HEK293T (cell line): ENCODE measurements around the gene VTI1A.

Source experiments
- ARNT ChIP-seq: fragments of 450-650 bp; IDR thresholded peaks from 2 replicates; pipeline ENCODE4 v1.6.1; 2017; ENCODE audit warnings: mild to moderate bottlenecking
- BHLHE40 ChIP-seq: fragments of 450-650 bp; IDR thresholded peaks from 2 replicates; pipeline ENCODE4 v1.6.1; 2016; ENCODE audit warnings: mild to moderate bottlenecking, moderate library complexity, borderline replicate concordance
- ELF4 ChIP-seq: fragments of 450-650 bp; IDR thresholded peaks from 2 replicates; pipeline ENCODE4 v1.6.1; 2017; ENCODE audit warnings: antibody characterized with exemption
- HDGF ChIP-seq: fragments of 450-650 bp; IDR thresholded peaks from 2 replicates; pipeline ENCODE4 v1.6.1; 2017; ENCODE audit warnings: antibody characterized with exemption, borderline replicate concordance
- LEF1 ChIP-seq: fragments of 450-650 bp; IDR thresholded peaks from 2 replicates; pipeline ENCODE4 v1.6.1; 2017; ENCODE audit warnings: mild to moderate bottlenecking, borderline replicate concordance
- SP1 ChIP-seq: fragments of 450-650 bp; IDR thresholded peaks from 2 replicates; pipeline ENCODE4 v1.6.1; 2017
- SUZ12 ChIP-seq: fragments of 450-650 bp; IDR thresholded peaks from 2 replicates; pipeline ENCODE4 v1.6.1; 2016; ENCODE audit warnings: mild to moderate bottlenecking
- TARDBP ChIP-seq: fragments of 450-650 bp; IDR thresholded peaks from 2 replicates; pipeline ENCODE4 v1.6.1; 2016
- ZNF384 ChIP-seq: fragments of 450-650 bp; IDR thresholded peaks from 2 replicates; pipeline ENCODE4 v1.6.1; 2016

GRCh38 chr10:112589081-112589480 is 142.1 kb downstream of the VTI1A start:
- no peak for TF ChIP-seq LEF1
- TF ChIP-seq BHLHE40 = no peak
- no peak for TF ChIP-seq TARDBP
- no peak for TF ChIP-seq SP1
- TF ChIP-seq ELF4 = no peak
- no peak for TF ChIP-seq HDGF
- no peak for TF ChIP-seq ARNT
- TF ChIP-seq ZNF384 = no peak
- TF ChIP-seq SUZ12 = no peak
